ENCODE measurements around the gene S100A13. TPM values are rescaled to one million over a fixed set of nuclear protein-coding genes. Genes with fewer than 3 reads are reported as not detected.

S100A13 gene
- total RNA-seq, 6 experiments from 2014 or later: 10.4 to 24.5 (median 21.9) TPM

DNA sequence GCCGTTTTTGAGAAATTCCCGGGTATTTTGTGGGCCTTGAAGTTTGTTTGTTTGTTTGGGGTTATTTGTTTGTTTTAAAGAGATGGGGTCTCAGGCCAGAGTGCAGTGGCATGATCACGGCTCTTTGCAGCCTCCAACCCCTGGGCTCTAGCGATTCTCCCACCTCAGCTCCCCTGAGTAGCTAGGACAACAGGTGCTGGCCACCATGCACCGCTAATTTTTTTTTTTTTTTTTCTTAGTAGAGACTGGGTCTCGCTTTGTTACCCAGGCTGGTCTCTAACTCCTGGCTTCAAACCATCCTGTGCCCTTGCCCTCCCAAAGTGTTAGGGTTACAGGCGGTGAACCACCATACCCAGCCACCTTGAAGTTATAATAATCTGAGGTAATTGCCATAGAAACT is 8.6 kb upstream of the S100A13 start:
- TF ChIP-seq, protein P1, sequence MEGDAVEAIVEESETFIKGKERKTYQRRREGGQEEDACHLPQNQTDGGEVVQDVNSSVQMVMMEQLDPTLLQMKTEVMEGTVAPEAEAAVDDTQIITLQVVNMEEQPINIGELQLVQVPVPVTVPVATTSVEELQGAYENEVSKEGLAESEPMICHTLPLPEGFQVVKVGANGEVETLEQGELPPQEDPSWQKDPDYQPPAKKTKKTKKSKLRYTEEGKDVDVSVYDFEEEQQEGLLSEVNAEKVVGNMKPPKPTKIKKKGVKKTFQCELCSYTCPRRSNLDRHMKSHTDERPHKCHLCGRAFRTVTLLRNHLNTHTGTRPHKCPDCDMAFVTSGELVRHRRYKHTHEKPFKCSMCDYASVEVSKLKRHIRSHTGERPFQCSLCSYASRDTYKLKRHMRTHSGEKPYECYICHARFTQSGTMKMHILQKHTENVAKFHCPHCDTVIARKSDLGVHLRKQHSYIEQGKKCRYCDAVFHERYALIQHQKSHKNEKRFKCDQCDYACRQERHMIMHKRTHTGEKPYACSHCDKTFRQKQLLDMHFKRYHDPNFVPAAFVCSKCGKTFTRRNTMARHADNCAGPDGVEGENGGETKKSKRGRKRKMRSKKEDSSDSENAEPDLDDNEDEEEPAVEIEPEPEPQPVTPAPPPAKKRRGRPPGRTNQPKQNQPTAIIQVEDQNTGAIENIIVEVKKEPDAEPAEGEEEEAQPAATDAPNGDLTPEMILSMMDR (IDR thresholded peaks at IDR 0.05): no peak
- no peak for TF ChIP-seq POLR2A (IDR thresholded peaks at IDR 0.05)
- H3K27ac ChIP-seq: no peak overlapping the region
- H3K4me3 ChIP-seq: no peak overlapping the region
- intact Hi-C loops (cut with DNase I): no loop called here
- H3K4me1 ChIP-seq: peaks cover 0 to 12% (median 2%) of the 10 kb centered on the region in 4 donors
- ATAC-seq (no peak), DNase-seq (peak in 1 of 3 donors; percentile 4)
- 75% methylated on average over 5 of the region's 7 CpGs for WGBS (ENCODE audit: insufficient coverage, low coverage, low lambda C conversion rate, missing lambda C conversion rate)
- H3K36me3 ChIP-seq: peaks cover 0 to 48% (median 32%) of the 10 kb centered on the region in 4 donors
- no peaks in the 10 kb centered on the region for H3K27me3 ChIP-seq
- H3K9me3 ChIP-seq: no peaks in the 10 kb centered on the region

DNA sequence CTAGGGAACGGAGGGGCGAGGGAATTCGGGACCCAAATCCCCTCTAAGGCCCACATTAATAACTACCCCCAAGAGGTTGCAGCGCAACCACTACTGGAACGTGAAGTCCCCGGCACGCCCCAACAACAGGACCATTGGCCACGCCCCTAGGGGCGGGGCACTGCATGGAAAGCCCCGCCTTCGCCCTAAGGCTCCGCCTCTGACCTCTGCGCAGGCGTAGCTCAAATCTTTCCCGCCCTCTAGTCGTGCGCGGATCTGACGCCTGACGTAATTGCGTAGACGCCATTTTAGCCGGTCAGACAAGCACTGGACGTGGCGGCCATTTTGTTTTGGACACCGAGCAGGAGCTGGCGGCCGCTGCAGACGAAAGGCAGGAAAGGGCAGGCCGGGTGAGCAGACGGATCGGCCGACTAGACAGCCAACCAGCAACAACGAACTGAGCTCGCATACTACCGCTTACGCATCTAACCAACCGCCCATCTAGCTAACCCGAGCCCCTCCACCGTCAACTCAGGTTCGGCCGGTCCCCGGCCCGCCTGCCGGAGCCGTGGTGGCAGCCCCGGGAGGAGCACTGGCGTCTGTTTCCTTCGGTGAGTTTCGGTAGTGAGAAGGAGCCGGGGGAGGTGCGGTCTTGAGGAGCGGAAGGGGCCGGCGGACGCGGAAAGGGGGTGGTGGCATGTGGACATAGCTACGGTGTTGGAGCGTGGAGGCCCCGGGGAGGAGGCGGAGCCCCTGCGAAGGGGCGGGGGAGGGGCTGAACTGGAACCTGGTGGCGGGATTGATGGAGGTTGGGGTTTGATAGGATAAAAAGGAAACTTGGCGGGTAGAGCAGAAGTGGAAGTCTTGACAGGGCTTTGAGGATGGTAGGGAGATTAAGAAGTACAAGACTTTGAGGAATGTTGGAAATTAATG is 6.7 kb upstream of the S100A13 start, which contains the start of gene CHTOP:
TSS of gene CHTOP (plus strand) at position 313 of the 912 bp plus-strand sequence. CDS start 2,523 bp downstream, outside the sequence.
- intact Hi-C loops (cut with DNase I): no loop called here
- Histone ChIP-seq H3K4me1 (peaks cover 0 to 12% (median 2%) of the 10 kb centered on the region in 4 donors), H3K4me3 (peak within 1 kb of the TSS; percentile 67 to 96 (median 94)), H3K27ac (peak within 1 kb of the TSS; percentile 96 to 100 (median 99)), H3K36me3 (peaks cover 0 to 30% (median 17%) of the 10 kb centered on the region in 4 donors), H3K27me3 (no peaks in the 10 kb centered on the region), H3K9me3 (no peaks in the 10 kb centered on the region)
- ATAC-seq: peak; percentile 92 to 98 (median 96)
- TF ChIP-seq, protein P1 (IDR thresholded peaks at IDR 0.05): peak in 1 of 4 donors; percentile 4
- TF ChIP-seq POLR2A (IDR thresholded peaks at IDR 0.05): peak; percentile 74
- under 1% methylated on average over 22 of the region's 65 CpGs for WGBS (ENCODE audit: insufficient coverage, low coverage, low lambda C conversion rate, missing lambda C conversion rate)
- peak; percentile 97 to 99 (median 98) for DNase-seq

DNA sequence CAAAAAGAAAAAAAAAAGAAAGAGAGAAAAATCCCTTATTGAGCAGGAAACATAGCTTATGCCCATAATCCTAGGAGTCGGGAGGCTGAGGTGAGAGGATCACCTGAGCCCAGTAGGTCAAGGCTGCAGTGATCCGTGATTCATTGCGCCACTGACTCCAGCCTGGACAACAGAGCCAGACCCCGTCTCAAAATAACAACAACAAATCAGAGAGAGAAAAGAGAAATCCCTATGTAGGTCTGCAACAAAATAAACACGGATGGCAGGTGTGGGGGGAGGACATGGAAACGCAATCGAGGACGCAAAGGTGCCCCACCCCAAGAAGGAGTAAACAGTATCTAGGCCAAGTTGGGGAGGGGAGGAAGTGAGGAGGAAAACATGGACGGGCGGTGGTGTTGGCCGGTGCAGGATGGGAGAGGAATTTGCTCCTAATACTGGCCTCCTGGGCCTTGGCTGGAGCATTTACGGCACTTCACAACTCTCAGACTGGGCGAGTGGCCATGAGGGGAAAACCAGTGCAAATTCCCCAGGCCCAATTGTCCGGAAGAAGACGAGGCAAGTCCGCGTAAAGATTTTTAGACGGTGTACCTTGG is 6.0 kb upstream of the S100A13 start:
- ATAC-seq (peak; percentile 5 to 30 (median 16)), DNase-seq (peak in 1 of 3 donors; percentile 16)
- 25% methylated on average over 12 of the region's 18 CpGs for WGBS (ENCODE audit: insufficient coverage, low coverage, low lambda C conversion rate, missing lambda C conversion rate)
- Histone ChIP-seq H3K27me3 (no peaks in the 10 kb centered on the region), H3K9me3 (no peaks in the 10 kb centered on the region), H3K36me3 (peaks cover 0 to 22% (median 13%) of the 10 kb centered on the region in 4 donors), H3K4me3 (peak overlapping the region; percentile 67 to 96 (median 94)), H3K4me1 (peaks cover 0 to 12% (median 2%) of the 10 kb centered on the region in 4 donors), H3K27ac (peak overlapping the region; percentile 96 to 100 (median 99))
- intact Hi-C loops (cut with DNase I): no loop called here
- TF ChIP-seq POLR2A (IDR thresholded peaks at IDR 0.05): no peak

DNA sequence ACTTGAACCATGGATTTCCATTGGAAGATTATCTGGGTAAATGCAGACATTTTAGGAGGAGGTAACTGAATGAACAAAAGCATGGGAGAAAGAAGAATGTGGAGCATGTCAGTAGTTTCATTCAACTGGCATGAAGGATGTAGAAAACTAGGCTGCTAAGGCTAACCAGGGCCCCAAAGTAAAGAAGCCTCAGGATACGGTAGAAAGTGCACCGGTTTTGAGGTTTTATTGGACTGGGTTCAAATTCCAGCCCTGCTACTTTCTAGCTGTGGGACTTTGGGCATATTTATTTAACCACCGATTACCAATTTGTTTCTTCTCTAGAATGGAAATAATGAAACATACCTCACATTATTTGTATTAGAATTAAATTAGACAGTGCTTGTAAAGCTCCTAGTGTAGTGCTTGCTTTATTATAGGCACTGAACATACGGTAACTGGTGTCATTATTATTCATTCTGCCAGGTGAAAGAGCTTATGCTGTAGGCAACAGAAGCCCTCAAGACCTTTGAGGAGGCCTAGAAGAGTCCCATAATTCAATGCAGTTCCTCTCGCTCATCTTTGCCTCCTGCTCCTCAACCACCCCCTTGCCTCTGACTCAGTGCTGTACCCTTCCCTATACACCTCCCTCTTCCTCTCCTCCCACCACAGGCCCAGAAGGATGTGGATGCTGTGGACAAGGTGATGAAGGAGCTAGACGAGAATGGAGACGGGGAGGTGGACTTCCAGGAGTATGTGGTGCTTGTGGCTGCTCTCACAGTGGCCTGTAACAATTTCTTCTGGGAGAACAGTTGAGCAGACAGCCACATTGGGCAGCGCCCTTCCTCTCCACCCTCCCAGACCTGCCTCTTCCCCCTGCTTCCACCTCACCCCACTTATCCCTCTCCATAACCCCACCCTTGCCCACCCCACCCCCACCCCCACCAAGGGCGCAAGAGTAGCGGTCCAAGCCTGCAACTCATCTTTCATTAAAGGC is 4.0 kb upstream of the S100A13 start:
- H3K27ac ChIP-seq: peak overlapping the region in 1 of 3 donors; percentile 29
- no peaks in the 10 kb centered on the region for H3K9me3 ChIP-seq
- H3K4me1 ChIP-seq: peaks cover 0 to 18% (median 2%) of the 10 kb centered on the region in 4 donors
- H3K36me3 ChIP-seq: peaks cover 0 to 3% (median 0%) of the 10 kb centered on the region in 4 donors
- DNase-seq (peak in 1 of 3 donors; percentile 3), ATAC-seq (no peak)
- H3K27me3 ChIP-seq: no peaks in the 10 kb centered on the region
- TF ChIP-seq, protein P1 (IDR thresholded peaks at IDR 0.05): no peak
- no peak for TF ChIP-seq POLR2A (IDR thresholded peaks at IDR 0.05)
- H3K4me3 ChIP-seq: no peak overlapping the region
- intact Hi-C loops (cut with DNase I): no loop called here
- WGBS (ENCODE audit: insufficient coverage, low coverage, low lambda C conversion rate, missing lambda C conversion rate): 63% methylated on average over 10 of the region's 10 CpGs

All from right lobe of liver (tissue), 6 donors.